ENCODE measurements around the gene NCOA6.
"Not testable (repeated sequence)": the region's sequence is repeated elsewhere in the genome, so short reads cannot be mapped to it uniquely, and the experiment has no call there.

The NCOA6 gene

DNA sequence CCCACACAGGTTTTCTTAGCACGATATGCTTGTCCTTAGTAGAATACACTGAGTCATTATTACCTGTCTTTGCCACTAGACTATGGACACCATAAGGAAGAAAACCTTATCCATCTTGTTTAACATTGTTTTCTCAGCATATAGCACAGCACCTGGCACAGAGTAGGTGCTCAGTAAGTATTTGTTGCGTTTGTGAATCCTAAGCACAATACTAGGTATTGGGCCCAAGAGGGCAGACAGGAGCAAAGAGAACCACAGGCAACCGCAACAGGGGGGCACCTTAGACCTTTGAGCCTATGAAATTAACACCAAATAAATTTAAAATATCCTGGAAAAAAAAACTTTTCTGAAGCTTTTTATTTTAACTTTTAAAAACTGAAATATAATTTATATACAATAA is 3.7 kb upstream of the NCOA6 start:
- no peak for DNase-seq (ENCODE audit: low spot score)

DNA sequence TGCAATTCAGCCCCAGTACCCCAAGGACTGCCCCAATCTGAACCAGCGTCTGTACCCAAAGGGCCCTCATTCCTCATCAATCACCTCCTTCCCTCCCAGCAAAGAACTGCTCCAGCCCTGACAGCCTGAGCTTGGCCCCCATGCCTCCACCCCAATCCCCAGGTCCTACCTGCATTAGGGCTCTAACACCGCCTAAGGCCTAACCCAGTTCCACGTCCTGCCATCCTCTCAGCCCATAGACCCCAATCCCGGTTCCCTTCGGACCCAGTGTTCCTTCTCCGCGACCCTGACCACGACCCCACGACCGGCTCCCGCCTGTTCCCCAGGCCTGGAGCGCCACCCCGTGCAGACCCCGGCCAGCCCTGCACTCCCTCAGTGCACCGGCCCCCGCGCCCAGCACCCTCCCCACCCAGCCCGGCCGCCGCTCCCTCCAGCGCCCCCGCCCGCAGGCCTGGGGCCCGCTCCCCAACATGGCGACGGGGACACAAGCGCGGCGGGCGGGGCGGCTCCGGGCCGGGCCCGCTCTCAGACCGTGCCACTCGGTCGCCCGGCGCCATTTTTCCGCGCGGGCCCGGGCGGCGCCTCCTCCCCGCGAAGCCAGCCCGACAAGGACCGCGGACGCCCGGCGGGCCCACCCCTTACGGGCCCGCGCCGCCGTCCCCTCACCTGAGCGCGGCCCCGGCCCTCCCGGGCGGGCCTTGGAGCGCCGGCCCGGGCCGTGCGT is 483 bp downstream of the NCOA6 start:
- DNase-seq (ENCODE audit: low spot score): peak; percentile 78

DNA sequence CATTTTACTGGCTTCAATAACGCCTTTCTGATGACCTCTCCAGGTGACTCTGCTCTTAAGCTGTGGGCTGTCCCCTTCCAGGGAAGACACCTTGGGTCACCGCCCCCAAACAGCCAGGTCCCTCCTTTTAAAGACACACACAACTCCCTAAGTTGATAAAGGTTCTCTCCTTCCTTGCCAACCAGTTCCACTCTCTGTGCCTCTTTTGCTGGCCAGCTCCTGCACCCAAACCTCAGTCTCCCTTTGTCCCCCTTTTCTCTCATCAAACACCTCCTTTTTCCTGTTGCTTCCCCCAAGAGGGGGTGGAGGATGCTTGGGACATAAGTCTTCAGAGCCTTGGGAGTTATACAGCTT is 1.0 kb downstream of the NCOA6 start:
- DNase-seq (ENCODE audit: low spot score): peak; percentile 66

DNA sequence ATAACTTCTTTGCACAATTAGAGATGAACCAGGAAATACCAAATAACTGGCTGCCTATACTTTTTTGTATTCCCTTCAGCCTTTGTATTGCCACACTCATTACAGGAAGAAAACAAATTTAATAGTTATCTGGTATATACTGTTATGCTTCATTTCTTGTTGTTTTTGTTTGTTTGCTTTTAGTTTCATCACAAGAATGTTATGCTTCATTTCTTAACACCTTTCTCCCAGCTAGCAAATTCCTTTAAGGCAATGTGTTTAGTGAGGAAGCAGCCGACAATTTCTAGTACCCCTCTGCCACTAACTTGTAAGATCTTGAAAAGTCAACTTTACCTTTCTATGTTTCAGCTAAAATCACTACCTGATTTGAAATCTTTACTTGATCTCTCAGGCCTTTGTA is 1.4 kb downstream of the NCOA6 start:
- DNase-seq (ENCODE audit: low spot score): no peak

DNA sequence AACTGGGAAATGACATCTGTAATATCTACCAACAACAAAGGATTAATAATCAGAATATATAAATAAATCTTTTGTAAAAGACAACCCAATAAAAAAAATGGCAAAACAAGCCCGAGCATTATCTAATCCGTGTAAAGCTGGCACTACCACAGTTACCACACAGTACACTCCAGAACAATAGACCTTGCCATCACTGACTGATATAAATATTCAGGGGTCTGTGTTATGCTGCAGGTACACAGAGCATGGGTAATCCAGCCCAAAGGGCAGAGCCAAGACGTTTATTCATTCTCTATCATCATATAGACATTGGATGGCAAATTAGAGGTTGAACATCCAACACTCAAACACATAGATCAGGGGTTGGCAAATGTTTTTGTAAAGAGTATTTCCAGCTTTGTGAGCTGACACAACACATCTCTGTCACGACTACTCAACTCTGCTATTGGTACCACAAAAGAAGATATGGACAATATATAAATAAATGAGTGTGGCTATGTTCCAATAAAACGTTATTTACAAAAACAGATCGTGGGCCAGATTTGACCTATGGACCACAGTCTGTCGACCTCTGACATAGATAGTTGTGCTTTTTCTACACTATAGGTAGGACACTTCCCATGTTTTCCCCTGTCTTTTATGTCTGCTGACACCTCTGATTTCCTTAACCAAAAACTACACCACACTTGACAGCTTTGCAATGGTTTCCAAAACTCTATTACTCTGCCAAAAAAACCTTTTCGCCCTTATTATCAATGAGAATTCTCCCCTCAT is 4.5 kb downstream of the NCOA6 start:
- no peak for DNase-seq (ENCODE audit: low spot score)

DNA sequence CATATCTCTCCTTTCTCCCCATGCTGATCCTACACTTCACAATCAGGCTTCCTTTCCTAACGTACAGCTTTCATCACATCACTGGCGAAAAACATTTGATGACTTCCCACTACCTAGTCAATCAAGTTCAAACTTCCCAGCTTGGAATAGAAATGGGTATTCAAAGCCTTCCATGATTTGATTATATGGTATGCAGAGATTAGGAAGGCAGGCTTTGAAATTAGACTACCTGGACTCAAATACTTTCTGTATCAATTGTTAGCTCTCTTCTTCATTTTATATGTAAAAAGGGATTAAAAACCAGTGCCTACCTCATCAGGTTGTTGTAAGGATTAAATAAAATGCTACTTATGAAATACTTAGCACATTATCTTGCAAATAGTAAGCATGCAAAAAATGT is 7.7 kb downstream of the NCOA6 start:
- no peak for DNase-seq (ENCODE audit: low spot score)

DNA sequence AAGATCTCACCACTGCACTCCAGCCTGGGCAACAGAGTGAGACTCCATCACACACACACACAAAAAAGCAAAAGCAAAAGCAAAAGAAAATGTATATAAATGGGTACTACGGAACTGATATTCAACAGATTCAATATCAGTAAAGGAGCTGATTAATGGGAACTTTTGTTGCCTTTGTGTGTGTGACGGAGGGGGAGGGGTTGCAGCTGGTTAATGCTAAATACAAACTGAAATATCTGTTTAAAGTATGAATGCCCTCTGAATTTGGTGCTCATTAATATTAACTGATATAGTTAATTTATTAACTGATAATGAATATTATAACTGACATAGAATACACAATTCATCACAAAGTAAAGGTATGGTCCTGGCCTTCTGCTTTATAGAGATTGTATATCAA is 8.4 kb downstream of the NCOA6 start:
- no peak for DNase-seq (ENCODE audit: low spot score)

DNA sequence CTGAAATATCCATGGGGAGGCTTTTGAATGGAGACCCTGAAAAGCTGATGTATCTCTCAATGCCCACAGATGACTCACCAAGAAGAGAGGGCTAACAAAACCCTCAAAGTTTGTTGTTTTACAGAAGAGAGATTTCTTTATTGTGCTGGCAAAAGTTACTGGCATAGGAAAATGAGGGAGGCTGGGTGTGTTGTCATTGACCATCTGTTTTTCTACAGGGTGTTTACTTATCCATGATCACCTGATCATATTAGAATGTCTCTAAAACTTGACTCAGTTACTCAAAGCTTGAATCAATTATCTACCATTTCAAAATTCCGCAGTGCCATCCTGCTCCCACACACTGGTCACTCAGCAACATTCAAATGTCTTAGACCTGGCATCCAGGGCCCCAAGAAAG is 9.8 kb downstream of the NCOA6 start:
- DNase-seq (ENCODE audit: low spot score): no peak

DNA sequence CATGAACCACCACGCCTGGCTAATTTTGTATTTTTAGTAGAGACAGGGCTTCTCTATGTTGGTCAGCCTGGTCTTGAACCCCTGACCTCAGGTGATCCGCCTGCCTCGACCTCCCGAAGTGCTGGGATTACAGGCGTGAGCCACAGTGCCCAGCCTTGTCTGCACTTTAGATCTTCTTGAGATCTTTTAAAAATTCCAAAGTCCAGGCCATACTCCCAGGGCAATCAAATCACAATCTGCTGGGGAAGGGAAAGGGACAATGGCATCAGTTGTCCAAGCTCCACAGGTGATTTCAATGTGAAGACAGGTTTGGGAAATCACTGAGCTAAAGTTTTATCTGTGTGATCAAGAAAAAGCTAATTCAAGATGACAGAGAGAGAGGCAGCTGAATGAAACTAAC is 16.9 kb downstream of the NCOA6 start:
- DNase-seq (ENCODE audit: low spot score): no peak

DNA sequence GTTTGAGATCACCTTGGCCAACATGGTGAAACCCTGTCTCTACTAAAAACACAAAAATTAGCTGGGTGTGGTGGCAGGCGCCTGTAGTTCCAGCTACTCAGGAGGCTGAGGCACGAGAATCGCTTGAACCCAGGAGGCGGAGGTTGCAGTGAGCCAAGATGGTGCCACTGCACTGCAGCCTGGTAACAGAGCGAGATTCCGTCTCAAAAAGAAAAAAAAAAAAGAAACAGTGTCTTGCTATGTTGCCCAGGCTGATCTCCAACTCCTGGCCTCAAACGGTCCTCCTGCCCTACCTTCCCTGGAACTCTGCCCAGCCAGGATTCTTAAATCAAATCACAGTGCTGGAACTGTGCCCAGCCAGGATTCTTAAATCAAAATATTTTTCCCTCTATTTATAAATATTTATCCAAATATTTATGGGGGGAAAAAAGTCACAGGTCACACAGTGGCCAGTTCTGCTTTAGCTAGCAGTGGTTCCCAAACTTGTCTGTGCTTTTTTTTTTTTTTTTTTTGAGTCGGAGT is 17.4 kb downstream of the NCOA6 start:
- DNase-seq (ENCODE audit: low spot score): not testable (repeated sequence)

DNA sequence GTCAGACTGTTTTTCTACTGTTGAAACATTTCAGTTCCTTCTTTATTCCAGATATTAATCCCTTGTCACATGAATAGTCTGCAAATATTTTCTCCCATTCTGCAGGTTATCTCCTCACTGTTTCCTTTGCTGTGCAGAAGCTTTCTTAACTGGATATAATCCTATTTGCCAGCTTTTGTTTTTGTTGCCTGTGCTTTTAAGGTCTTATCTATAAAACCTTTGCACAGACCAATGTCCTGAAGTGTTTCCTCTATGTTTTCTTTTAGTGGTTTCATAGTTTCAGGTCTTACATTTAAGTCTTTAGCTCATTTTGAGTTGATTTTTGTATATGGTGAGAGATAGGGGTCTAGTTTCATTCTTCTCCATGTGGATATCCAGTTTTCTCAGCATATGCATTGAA is 19.2 kb downstream of the NCOA6 start:
- DNase-seq (ENCODE audit: low spot score): no peak

DNA sequence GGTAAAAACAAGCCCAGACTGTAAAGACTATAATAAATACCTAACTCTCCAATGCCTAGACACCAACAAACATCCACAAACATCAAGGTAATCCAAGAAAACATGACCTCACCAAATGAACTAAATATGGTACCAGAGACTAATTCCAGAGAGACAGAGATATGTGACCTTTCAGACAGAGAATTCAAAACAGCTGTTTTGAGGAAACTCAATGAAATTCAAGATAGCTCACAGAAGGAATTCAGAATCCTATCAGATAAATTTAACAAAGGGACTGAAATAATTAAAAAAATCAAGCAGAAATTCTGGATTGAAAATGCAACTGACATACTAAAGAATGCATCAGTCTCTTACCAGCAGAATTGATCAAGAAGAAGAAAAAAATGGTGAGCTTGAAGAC is 26.6 kb downstream of the NCOA6 start:
- DNase-seq (ENCODE audit: low spot score): no peak

DNA sequence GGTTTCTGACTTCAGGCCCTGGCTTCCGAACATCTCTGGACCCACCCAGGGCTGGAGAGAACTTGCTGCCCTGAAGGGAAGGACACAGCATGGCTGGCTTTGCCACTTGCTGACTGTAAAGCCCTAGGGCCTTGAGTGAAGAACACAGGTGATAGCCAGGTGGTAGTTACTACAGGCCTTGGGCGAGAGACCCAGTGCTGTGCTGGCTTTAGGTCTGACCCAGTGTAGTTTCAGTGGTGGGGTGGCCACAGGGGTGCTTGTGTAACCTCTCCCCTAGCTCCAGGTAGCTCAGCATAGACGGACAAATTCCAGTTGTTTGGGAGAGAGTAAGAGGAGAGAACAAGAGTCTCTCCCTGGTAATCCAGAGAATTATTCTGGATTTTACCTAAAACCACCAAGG is 27.1 kb downstream of the NCOA6 start:
- no peak for DNase-seq (ENCODE audit: low spot score)

DNA sequence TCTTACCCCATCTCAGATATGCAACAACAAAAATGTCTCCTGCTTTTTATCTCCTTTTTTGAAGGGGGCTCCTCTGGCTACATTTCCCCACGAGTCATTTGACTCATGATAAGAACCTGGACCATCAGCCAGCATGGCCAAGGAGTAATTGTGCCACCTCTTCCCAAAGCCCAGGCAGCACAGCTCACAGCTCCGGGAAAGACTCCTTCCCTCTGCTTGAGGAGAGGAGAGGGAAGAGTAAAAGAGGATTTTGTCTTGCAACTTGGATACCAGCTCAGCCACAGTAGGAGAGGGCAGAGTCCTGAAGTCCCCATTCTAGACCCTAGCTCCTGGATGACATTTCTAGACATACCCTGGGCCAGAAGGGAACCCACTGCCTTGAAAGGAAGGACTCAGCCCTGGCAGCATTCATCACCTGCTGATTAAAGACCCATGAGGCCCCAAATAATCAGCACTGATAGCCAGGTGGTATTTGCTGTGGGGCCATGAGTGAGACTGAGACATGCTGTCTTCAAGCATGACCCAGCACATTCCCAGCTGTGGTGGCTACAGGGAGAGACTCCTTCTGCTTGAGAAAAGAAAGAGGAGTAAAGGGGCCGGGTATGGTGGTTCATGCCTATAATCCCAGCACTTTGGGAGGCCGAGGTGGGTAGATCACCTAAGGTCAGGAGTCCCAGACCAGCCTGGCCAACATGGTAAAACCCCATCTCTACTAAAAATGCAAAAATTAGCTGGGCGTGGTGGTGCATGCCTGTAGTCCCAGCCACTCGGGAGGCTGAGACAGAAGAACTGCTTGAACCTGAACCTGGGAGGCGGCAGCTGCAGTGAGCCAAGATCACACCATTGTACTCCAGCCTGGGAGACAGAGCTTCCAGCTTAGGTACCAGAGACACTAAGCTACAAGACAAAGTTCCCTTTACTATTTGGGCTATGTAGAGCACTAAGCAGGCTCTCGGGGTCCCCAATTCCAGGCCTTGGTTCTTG is 28.1 kb downstream of the NCOA6 start:
- no peak for DNase-seq (ENCODE audit: low spot score)

DNA sequence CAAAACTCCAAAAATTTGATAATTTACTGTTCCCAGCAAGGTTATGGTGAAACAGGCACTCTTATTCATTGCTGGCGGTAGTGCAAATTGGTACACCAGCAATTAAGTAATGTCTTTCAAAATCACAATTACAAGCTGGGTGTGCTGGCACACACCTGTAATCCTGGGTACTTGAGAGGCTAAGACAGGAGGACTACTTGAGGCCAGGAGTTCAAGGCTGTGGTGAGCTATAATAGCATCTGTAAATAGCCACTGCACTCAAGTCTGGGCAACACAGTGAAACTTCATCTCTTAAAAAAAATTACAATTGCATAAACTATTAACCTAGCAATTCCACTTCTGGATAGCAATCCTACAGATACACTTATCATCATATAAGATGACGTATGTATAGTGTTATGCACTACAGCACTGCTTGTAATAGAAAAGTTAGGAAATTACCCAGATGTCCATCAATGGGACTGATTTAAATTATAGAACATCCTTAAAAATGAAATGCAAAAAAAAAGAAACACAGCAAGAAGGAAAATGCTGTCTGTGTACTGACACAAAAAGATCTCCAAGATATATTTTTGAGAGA is 31.4 kb downstream of the NCOA6 start:
- no peak for DNase-seq (ENCODE audit: low spot score)

DNA sequence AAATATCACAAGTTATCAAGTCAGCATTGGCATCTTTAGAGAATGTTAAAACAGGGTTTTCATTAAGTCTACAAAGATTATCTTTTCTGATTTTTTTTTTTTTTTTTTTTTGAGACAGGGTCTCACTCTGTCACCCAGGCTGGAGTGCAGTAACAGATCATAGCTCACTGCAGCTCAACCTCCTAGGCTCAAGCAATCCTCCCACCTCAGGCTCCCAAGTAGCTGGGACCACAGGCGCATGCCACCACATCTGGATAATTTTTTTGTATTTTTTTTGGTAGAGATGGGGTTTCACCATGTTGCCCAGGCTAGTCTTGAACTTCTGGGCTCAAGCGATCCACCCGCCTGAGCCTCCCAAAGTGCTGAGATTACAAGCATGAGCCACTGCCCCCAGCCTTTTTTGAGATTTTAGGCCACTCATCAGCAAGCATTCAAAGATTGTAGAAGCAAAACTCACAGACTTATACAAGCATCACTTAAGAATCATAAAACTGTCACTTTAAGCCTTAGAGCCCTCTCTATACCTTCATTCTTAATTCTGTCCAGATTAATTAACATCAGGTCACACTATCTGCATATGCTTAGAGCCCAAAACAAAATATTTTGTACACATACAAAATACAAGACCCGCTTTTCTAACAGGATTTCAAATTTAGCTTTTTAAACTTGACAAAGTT is 32.6 kb downstream of the NCOA6 start:
- no peak for DNase-seq (ENCODE audit: low spot score)

DNA sequence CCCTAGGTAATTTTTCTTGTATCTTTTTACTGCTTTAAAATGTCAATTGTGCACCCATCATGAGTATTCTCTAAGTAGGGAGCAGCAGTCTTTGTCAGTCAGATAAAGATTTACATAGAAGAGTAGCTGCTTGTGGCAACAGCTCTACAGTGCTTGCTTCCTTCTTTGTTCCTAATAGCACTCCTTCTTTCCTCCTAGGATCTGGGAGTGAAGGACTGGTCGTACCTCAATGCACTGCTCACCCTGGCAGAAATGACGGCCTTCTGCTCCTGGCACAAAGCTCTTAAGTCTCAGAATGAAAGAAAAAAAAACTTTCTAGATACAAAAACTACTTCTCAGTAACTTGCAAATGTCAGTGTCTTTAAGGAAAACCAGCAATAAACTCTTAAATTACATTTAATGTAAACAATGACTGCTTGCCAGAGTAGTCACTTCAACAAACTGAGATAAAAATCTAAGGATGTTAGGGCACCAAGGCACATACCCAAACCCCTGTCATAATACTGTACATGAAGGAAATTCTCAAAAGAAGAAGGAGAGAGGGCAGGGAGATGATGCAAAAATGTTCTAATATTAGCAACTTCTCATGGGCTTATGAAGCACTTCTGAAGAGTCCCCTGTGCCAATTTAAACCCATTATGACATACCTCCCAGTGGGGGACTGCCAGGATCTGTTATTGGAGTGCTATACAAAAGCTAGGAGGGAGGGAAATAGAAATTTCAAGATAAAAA is 34.0 kb downstream of the NCOA6 start:
- no peak for DNase-seq (ENCODE audit: low spot score)

DNA sequence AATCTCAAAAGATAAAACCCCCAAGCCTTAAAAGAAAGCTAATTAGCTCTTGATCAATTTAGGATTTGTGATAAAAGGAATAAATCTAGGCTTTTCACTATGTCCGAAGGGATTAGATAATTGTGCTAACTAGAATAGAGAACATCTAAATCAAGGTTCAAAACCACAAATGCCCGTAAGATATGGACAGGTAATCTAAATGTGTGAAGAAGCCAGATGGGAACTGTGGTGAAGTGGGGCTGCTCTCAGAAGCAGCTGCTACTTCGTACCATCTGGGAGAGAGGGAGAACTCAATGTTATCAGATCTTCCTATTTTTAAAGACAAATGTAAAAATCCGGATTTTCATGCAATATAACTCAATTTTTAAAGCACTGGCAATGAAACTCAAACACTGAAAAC is 44.2 kb downstream of the NCOA6 start:
- no peak for DNase-seq (ENCODE audit: low spot score)

DNA sequence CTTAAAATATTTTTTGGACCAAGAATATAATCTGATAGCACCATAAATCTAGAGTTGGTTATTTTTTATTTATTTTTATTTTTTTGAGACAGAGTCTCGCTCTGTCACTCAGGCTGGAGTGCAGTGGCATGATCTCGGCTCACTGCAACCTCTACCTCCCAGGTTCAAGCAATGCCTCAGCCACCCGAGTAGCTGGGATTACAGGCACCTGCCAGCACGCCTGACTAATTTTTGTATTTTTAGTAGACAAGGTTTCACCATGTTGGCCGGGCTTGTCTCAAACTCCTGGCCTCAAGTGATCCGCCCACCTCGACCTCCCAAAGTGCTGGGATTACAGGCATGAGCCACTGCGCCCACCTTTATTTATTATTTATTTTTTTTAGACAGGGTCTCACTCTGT is 45.2 kb downstream of the NCOA6 start:
- not testable (repeated sequence) for DNase-seq (ENCODE audit: low spot score)

DNA sequence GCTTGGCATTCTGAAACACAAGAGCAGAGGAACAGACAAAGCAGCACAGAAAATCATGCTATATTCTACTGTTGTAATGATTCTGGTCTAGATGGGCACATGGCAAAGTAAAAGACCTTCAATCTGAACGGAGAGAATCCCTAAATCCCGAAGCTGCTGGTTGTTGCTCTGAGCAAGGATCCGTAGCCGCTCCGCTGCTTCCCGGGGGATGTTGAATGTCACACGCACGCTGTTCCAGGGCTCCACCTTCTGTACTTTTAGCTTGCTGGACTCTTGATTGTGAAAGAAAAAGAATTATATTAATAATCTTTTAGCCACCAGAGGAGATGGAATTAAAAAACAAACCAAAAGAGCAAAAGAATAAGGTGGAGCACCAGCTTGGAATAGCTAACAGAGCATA is 49.3 kb downstream of the NCOA6 start:
- DNase-seq (ENCODE audit: low spot score): no peak

DNA sequence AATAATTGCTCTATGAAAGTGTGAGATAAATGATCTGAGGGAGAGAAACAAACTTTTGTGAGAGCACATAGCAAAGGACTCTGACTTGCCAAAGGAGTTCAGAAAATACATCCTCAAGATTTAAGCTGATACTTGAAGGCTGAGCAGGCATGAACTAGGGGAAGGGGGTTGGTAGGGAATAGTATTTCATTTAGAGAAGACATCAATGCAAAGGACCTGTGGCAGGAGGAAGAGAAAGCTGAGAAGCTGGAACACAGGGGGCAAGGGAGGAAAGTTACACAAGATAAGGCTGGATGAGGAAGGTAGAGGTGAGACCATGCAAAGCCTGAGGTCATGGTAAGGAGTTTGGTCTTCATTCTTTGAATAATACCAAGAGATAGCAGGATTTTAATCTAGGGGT is 50.6 kb downstream of the NCOA6 start:
- no peak for DNase-seq (ENCODE audit: low spot score)

Data from germinal center (tissue), 1 donor.